Left ventricle myocardium inferior (tissue), 1 donor: ENCODE results near the gene GARIN5A. TPM values are rescaled to one million over a fixed set of nuclear protein-coding genes. Genes with fewer than 3 reads are reported as not detected.
"Not testable (repeated sequence)": the region's sequence is repeated elsewhere in the genome, so short reads cannot be mapped to it uniquely, and the experiment has no call there.

Experiments
- DNase-seq: peaks from one replicate; pipeline ENCODE4 v3.0.0-alpha.2; 2020
- H3K27ac ChIP-seq: fragments of 200-600 bp; replicated peaks from 2 replicates; pipeline ENCODE4 v1.8.0; 2021
- H3K27me3 ChIP-seq: fragments of 200-600 bp; 2 replicates; pipeline ENCODE4 v1.8.0; 2021; ENCODE audit warnings: low read depth
- H3K36me3 ChIP-seq: fragments of 200-600 bp; 2 replicates; pipeline ENCODE4 v1.8.0; 2021
- H3K4me1 ChIP-seq: fragments of 200-600 bp; 2 replicates; pipeline ENCODE4 v1.8.0; 2021
- H3K4me3 ChIP-seq: fragments of 200-600 bp; 2 replicates; pipeline ENCODE4 v1.8.0; 2021; ENCODE audit warnings: mild to moderate bottlenecking, moderate library complexity
- H3K9me3 ChIP-seq: fragments of 200-600 bp; replicated peaks from 2 replicates; pipeline ENCODE4 v1.8.0; 2021
- intact Hi-C: fragments of 100-400 bp; cut with micrococcal nuclease; formaldehyde crosslinking; loops from one replicate; pipeline ENCODE4 v1.11.0; 2022
- total RNA-seq: library from RNA; stranded (reverse); fragmentation: NEBNext Ultra II Directional; extraction: Animal tissue kit (Norgen Biotek cat#: 25700); gene quantifications from one replicate; pipeline ENCODE4 v1.2.1, GENCODE V29; 2021
- TF ChIP-seq, protein P1 (sequence below): fragments of 200-600 bp; IDR thresholded peaks from 2 replicates; pipeline ENCODE4 v1.8.0; 2021; ENCODE audit warnings: antibody characterized with exemption, mild to moderate bottlenecking, borderline replicate concordance
- donor health status: DM: no; HTN: yes; CAD: no; lungs with severe emphysema.

The GARIN5A gene
- total RNA-seq, 1 donor from 2014 or later: 1.3 TPM

DNA sequence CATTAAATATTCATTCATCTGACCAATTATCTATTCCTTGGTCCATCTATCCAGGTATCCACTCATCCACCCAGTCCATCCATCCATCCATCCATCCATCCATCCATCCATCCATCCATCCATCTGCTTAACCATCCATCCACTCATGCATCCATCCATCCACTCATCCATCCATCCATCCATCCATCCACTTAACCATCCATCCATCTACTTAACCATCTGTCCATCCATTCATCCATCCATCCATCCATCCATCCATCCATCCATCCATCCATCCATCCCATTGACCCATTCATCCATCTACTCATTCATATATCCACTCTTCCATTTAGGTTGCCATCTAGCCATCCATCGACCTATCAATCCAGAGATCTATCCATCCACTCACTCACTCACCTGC, 32.6 kb downstream of the GARIN5A start:
- H3K27me3 ChIP-seq: peaks cover 6% of the 10 kb centered on the region
- peaks cover 4% of the 10 kb centered on the region for H3K9me3 ChIP-seq
- TF ChIP-seq, protein P1, sequence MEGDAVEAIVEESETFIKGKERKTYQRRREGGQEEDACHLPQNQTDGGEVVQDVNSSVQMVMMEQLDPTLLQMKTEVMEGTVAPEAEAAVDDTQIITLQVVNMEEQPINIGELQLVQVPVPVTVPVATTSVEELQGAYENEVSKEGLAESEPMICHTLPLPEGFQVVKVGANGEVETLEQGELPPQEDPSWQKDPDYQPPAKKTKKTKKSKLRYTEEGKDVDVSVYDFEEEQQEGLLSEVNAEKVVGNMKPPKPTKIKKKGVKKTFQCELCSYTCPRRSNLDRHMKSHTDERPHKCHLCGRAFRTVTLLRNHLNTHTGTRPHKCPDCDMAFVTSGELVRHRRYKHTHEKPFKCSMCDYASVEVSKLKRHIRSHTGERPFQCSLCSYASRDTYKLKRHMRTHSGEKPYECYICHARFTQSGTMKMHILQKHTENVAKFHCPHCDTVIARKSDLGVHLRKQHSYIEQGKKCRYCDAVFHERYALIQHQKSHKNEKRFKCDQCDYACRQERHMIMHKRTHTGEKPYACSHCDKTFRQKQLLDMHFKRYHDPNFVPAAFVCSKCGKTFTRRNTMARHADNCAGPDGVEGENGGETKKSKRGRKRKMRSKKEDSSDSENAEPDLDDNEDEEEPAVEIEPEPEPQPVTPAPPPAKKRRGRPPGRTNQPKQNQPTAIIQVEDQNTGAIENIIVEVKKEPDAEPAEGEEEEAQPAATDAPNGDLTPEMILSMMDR: no peak
- no peak for DNase-seq
- H3K36me3 ChIP-seq: no peaks in the 10 kb centered on the region
- no peak overlapping the region for H3K27ac ChIP-seq
- no peaks in the 10 kb centered on the region for H3K4me1 ChIP-seq
- intact Hi-C loops: no loop called here
- H3K4me3 ChIP-seq: no peak overlapping the region

DNA sequence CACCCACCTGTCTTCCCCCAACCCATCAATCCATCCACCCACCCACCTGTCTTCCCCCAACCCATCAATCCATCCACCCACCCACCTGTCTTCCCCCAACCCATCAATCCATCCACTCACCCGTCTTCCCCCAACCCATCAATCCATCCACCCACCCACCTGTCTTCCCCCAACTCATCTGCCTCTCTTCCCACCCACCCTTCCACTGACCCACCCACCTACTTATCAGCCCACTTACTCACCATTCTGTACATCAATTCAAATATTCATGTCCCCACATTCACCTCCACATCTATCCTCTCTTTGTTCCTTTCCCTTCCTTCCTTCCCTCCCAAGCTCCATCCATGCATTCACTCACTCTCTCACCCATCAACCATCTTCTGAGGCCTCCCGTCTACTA, 37.5 kb downstream of the GARIN5A start:
- H3K9me3 ChIP-seq, H3K4me3 ChIP-seq, H3K27me3 ChIP-seq, H3K36me3 ChIP-seq, DNase-seq, intact Hi-C loops, H3K4me1 ChIP-seq, H3K27ac ChIP-seq: not testable (repeated sequence)

DNA sequence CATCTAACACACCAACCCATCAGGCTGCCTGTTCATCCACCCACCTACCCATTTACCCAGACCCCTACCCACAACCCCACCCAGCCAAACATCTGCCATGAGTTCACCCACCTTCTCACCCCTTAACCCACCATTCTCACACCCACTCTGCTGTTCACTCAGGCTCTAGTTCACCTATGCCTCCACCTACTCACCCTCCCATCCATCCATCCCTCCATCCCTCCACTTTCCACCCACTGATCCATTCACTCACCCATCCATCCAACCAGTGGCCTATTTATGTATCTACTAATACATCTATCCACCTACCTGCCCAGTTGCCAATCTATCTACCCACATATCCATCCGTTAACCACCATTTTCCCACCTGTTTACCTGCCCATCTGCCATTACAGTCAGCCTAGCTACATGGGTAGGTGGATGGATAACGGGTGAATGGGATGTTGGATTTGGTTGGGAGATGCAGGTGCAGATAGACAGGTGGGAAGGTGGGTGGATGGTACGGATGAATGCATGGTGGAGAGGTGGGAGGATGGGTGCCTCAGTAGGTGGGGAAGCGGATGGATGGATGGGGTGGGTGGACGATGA, 38.7 kb downstream of the GARIN5A start:
- Histone ChIP-seq H3K4me1 (no peaks in the 10 kb centered on the region), H3K9me3 (no peaks in the 10 kb centered on the region), H3K4me3 (no peak overlapping the region), H3K27me3 (peaks cover 21% of the 10 kb centered on the region), H3K36me3 (no peaks in the 10 kb centered on the region), H3K27ac (no peak overlapping the region)
- TF ChIP-seq, protein P1: no peak
- intact Hi-C loops: no loop called here
- no peak for DNase-seq

DNA sequence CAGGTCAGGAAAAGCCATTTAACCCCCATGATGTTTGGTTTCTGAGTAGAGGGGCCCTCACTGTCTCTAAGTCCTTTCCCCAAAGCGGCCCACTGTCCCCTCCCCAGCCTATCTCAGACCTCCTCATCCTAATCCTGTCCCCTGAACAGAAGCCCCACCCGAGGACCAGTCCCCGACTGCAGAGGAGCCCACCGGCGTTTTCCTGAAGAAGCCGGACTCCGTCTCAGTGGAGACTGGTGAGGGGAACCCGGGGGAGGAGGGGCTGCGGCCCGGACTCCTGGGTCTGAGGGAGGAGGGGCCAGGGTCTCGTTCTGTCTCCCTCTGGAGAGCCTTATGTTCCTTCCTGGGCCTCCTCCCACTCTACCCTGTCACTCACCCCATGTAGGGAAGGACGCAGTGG, 41.0 kb downstream of the GARIN5A start:
- H3K27ac ChIP-seq: no peak overlapping the region
- intact Hi-C loops: no loop called here
- H3K36me3 ChIP-seq: no peaks in the 10 kb centered on the region
- no peak overlapping the region for H3K4me3 ChIP-seq
- peaks cover 19% of the 10 kb centered on the region for H3K4me1 ChIP-seq
- H3K9me3 ChIP-seq: no peaks in the 10 kb centered on the region
- no peak for DNase-seq
- peaks cover 39% of the 10 kb centered on the region for H3K27me3 ChIP-seq
- TF ChIP-seq, protein P1: no peak

DNA sequence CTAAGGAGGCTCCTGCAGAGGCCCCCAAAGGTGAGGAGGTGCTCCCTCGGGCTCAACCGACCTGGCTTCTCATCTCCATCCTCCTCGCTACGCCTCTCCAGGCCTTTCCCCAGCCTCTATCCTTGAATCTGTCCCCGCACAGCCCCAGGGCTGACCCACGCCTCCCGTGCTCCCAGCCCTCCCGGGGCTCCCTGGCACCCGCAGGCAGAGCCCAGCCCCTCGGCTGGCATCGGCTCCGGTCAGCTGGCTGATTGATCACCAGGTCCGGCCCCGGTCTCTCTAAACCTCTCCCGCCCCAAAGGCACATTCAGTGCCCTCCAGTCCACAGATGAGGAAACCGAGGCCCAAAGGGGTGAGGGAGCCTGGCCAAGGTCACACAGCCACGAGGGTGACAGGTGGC, 41.4 kb downstream of the GARIN5A start:
- H3K4me1 ChIP-seq: peaks cover 19% of the 10 kb centered on the region
- no peak overlapping the region for H3K4me3 ChIP-seq
- DNase-seq: no peak
- TF ChIP-seq, protein P1: no peak
- H3K36me3 ChIP-seq: no peaks in the 10 kb centered on the region
- peaks cover 43% of the 10 kb centered on the region for H3K27me3 ChIP-seq
- no peak overlapping the region for H3K27ac ChIP-seq
- intact Hi-C loops: no loop called here
- H3K9me3 ChIP-seq: no peaks in the 10 kb centered on the region

DNA sequence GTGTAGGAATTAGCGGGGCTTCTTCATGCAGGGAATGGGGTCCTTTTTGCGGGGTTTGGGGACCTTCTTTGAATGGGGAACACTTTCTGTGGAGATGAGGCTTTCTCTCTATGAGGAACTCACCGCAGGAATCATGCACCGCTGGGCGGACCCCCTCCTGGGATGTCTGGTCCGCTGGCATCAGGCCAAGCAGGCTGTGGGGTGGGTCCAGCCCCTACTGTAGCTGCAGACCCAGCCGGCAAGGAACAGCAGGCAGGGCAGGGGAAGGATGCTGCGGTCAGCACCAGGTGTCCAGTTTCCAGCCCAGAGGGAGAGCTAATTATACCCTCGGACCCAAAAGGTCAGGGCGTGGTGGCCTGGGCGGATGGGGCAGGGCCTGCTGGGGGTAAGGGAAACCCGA, 42.1 kb downstream of the GARIN5A start:
- Histone ChIP-seq H3K27ac (no peak overlapping the region), H3K27me3 (peaks cover 50% of the 10 kb centered on the region), H3K9me3 (no peaks in the 10 kb centered on the region), H3K36me3 (no peaks in the 10 kb centered on the region), H3K4me1 (peaks cover 19% of the 10 kb centered on the region), H3K4me3 (no peak overlapping the region)
- DNase-seq: no peak
- TF ChIP-seq, protein P1: no peak
- intact Hi-C loops: no loop called here
